Measurements from ENCODE around the gene AMPD1. TPM values are rescaled to one million over a fixed set of nuclear protein-coding genes. Genes with fewer than 3 reads are reported as not detected.

AMPD1 gene
- polyA plus RNA-seq, 1 donor (not counting 4 experiments of a cell fraction or from before 2014, with no cell fraction given), result not detected

GRCh38 chr1:114735479-114735878, 40.1 kb upstream of the AMPD1 start:
- Histone ChIP-seq H3K9ac (ENCODE audit: control insufficient read depth, extremely low read depth, insufficient read depth, low read length) (no peak overlapping the region), H3K36me3 (ENCODE audit: control insufficient read depth in 2 of 2, extremely low read depth in 1 of 2, insufficient read depth in 2 of 2, low read length in 2 of 2) (peaks cover 23 to 35% of the 10 kb centered on the region in 2 experiments), H3K27ac (ENCODE audit: control insufficient read depth, insufficient read depth, low read length) (no peak overlapping the region), H2AFZ (ENCODE audit: control insufficient read depth, low read length) (no peak overlapping the region), H3K4me1 (ENCODE audit: control insufficient read depth, extremely low read depth, insufficient read depth, low read length) (no peaks in the 10 kb centered on the region), H3K9me1 (ENCODE audit: control insufficient read depth, extremely low read depth, insufficient read depth, low read length) (no peaks in the 10 kb centered on the region), H3K9me3 (ENCODE audit: control insufficient read depth, low read depth, low read length) (no peaks in the 10 kb centered on the region), H3K4me2 (ENCODE audit: control insufficient read depth, extremely low read depth, insufficient read depth, low read depth, low read length) (no peak overlapping the region), H3K79me2 (ENCODE audit: control insufficient read depth, insufficient read depth, low read length) (peaks cover 36% of the 10 kb centered on the region), H3K4me3 (ENCODE audit: control insufficient read depth in 2 of 3, extremely low read depth in 1 of 3, insufficient read depth in 2 of 3, low read depth in 1 of 3, low read length in 3 of 3) (no peak overlapping the region), H3K27me3 (ENCODE audit: control insufficient read depth, extremely low read depth, insufficient read depth, low read length) (no peaks in the 10 kb centered on the region), H4K20me1 (ENCODE audit: control insufficient read depth, extremely low read depth, insufficient read depth, low read length) (peaks cover 7% of the 10 kb centered on the region)
- FAIRE-seq (no peak), DNase-seq (ENCODE audit: low read depth, low spot score) (no peak)
- dilution Hi-C loops (cut with MboI; ENCODE audit: extremely low pct_ligation_motif_present, low sequenced_read_pairs), result no loop called here
- no peak for TF ChIP-seq CTCF (optimal IDR thresholded peaks at IDR 0.05 in 1 of 3, IDR thresholded peaks at IDR 0.05 in 1 of 3, conservative IDR thresholded peaks at IDR 0.05 in 1 of 3; ENCODE audit: extremely low read depth in 1 of 3, insufficient read depth in 2 of 3, low read length in 3 of 3)

- H3K9me3 ChIP-seq (ENCODE audit: control insufficient read depth, low read depth, low read length), result no peaks in the 10 kb centered on the region
- no peaks in the 10 kb centered on the region for H4K20me1 ChIP-seq (ENCODE audit: control insufficient read depth, extremely low read depth, insufficient read depth, low read length)
- peaks cover 17% of the 10 kb centered on the region for H3K79me2 ChIP-seq (ENCODE audit: control insufficient read depth, insufficient read depth, low read length)
- H3K4me3 ChIP-seq (ENCODE audit: control insufficient read depth in 2 of 3, extremely low read depth in 1 of 3, insufficient read depth in 2 of 3, low read depth in 1 of 3, low read length in 3 of 3), result no peak overlapping the region
- TF ChIP-seq CTCF (optimal IDR thresholded peaks at IDR 0.05 in 1 of 3, IDR thresholded peaks at IDR 0.05 in 1 of 3, conservative IDR thresholded peaks at IDR 0.05 in 1 of 3; ENCODE audit: extremely low read depth in 1 of 3, insufficient read depth in 2 of 3, low read length in 3 of 3), result no peak
- no peak for TF ChIP-seq EZH2 (IDR thresholded peaks at IDR 0.05; ENCODE audit: low read length)
- H3K27ac ChIP-seq (ENCODE audit: control insufficient read depth, insufficient read depth, low read length), result no peak overlapping the region
- peaks cover 22 to 31% of the 10 kb centered on the region in 2 experiments for H3K36me3 ChIP-seq (ENCODE audit: control insufficient read depth in 2 of 2, extremely low read depth in 1 of 2, insufficient read depth in 2 of 2, low read length in 2 of 2)
- H3K4me1 ChIP-seq (ENCODE audit: control insufficient read depth, extremely low read depth, insufficient read depth, low read length), result no peaks in the 10 kb centered on the region
- dilution Hi-C loops (cut with MboI; ENCODE audit: extremely low pct_ligation_motif_present, low sequenced_read_pairs), result no loop called here
- FAIRE-seq (no peak), DNase-seq (ENCODE audit: low read depth, low spot score) (no peak)
- H3K4me2 ChIP-seq (ENCODE audit: control insufficient read depth, extremely low read depth, insufficient read depth, low read depth, low read length), result no peak overlapping the region
- no peaks in the 10 kb centered on the region for H3K27me3 ChIP-seq (ENCODE audit: control insufficient read depth, extremely low read depth, insufficient read depth, low read length)
- H2AFZ ChIP-seq (ENCODE audit: control insufficient read depth, low read length), result no peak overlapping the region
- H3K9ac ChIP-seq (ENCODE audit: control insufficient read depth, extremely low read depth, insufficient read depth, low read length), result no peak overlapping the region
- no peaks in the 10 kb centered on the region for H3K9me1 ChIP-seq (ENCODE audit: control insufficient read depth, extremely low read depth, insufficient read depth, low read length)
Observed at GRCh38 chr1:114729782-114730181, 34.4 kb upstream of the AMPD1 start.

Measured in keratinocyte (primary cell).